A549 (cell line): Measurements from ENCODE around the gene KRTAP19-5. TPM values are rescaled to one million over a fixed set of nuclear protein-coding genes. Genes with fewer than 3 reads are reported as not detected.

Experiments used
- ATAC-seq, 2 experiments: fragments of 200-7000 bp in 1 of 2; fragments of >200 bp in 1 of 2; cut with Nextera tagmentation in 1 of 2; cut with Tn5 transposase in 1 of 2; 3 replicates each; pipeline versions ENCODE4 v1.8.0 to v1.9.1; 2018 to 2020; ENCODE audit warnings: mild to moderate bottlenecking in 1 of 2, moderate library complexity in 1 of 2
- CTCF ChIA-PET: fragments of 300-600 bp; sonication (Branson Sonifier 250); formaldehyde crosslinking; extraction: SDS; loops from one replicate; lab custom pipeline; 2021; ENCODE audit warnings: antibody characterized with exemption, inconsistent platforms; lab: Yijun Ruan, JAX
- POLR2A ChIA-PET: fragments of 350-600 bp; formaldehyde crosslinking; extraction: SDS; loops from one replicate; lab custom pipeline; 2021; ENCODE audit warnings: antibody characterized with exemption, inconsistent platforms; lab: Yijun Ruan, JAX
- DNase-seq, 2 experiments: peaks; one replicate each; pipeline versions ENCODE4 v3.0.0 to v3.0.0-alpha.2; 2011 to 2016; ENCODE audit warnings: low read depth in 1 of 2, low spot score in 1 of 2
- FAIRE-seq: peaks from 2 replicates; lab custom pipeline; 2011; peaks lifted over from hg19 to GRCh38; lab: Jason Lieb, UNC
- H3K27ac ChIP-seq, 2 experiments: fragments of >200 bp; sonication (Bioruptor Twin); formaldehyde crosslinking; 3 replicates each; pipeline ENCODE4 v1.5.1; 2016 to 2017
- H3K4me1 ChIP-seq: fragments of >200 bp; sonication (Bioruptor Twin); formaldehyde crosslinking; 3 replicates; pipeline ENCODE4 v1.6.1; 2016
- H3K4me2 ChIP-seq: fragments of >200 bp; sonication (Bioruptor Twin); formaldehyde crosslinking; 3 replicates; pipeline ENCODE4 v1.6.1; 2016
- H3K4me3 ChIP-seq: fragments of >200 bp; sonication (Bioruptor Twin); formaldehyde crosslinking; 3 replicates; pipeline ENCODE4 v1.5.1; 2016
- H3K9me3 ChIP-seq: fragments of >200 bp; sonication (Bioruptor Twin); formaldehyde crosslinking; 3 replicates; pipeline ENCODE4 v1.6.1; 2016
- CBX8 ChIP-seq: fragments of 200-600 bp; sonication (generic); IDR thresholded peaks from 2 replicates; pipeline ENCODE4 v1.6.1; 2016
- CEBPB ChIP-seq, 2 experiments: fragments of >200 bp in 1 of 2; sonication (Bioruptor Twin) in 1 of 2; formaldehyde crosslinking in 1 of 2; IDR thresholded peaks; 2 replicates each; pipeline ENCODE4 v1.6.1; 2012 to 2016
- CHD2 ChIP-seq: fragments of 150-350 bp; IDR thresholded peaks from 2 replicates; pipeline ENCODE4 v1.6.1; 2014; ENCODE audit warnings: low read length; ENCODE audit not compliant: partially characterized antibody
- EHF ChIP-seq: fragments of 250-450 bp; sonication (Bioruptor Pico); IDR thresholded peaks from 2 replicates; pipeline ENCODE4 v1.5.0; 2020; ENCODE audit warnings: mild to moderate bottlenecking
- EHMT2 ChIP-seq: fragments of 200-600 bp; sonication (generic); IDR thresholded peaks from 2 replicates; pipeline ENCODE4 v1.6.1; 2016; ENCODE audit warnings: antibody characterized with exemption, low read depth, mild to moderate bottlenecking, moderate library complexity
- HDAC2 ChIP-seq: fragments of 200-600 bp; sonication (generic); IDR thresholded peaks from 2 replicates; pipeline ENCODE4 v1.6.1; 2016
- HMGXB4 ChIP-seq: fragments of 250-450 bp; sonication (Bioruptor Pico); IDR thresholded peaks from 2 replicates; pipeline ENCODE4 v1.5.0; 2021; ENCODE audit warnings: mild to moderate bottlenecking, moderate library complexity, borderline replicate concordance
- HOXB13 ChIP-seq: fragments of 250-450 bp; sonication (Bioruptor Pico); IDR thresholded peaks from 2 replicates; pipeline ENCODE4 v1.5.0; 2020; ENCODE audit warnings: low read depth, mild to moderate bottlenecking, moderate library complexity
- KDM1A ChIP-seq: fragments of 200-600 bp; sonication (generic); IDR thresholded peaks from 2 replicates; pipeline ENCODE4 v1.6.1; 2016; ENCODE audit warnings: low read depth, mild to moderate bottlenecking
- NFE2L2 ChIP-seq: fragments of 150-350 bp; conservative IDR thresholded peaks from 2 replicates; pipeline ENCODE4 v1.6.1; 2014; ENCODE audit warnings: low read length
- PHF8 ChIP-seq: fragments of 200-600 bp; sonication (generic); IDR thresholded peaks from 2 replicates; pipeline ENCODE4 v1.6.1; 2016; ENCODE audit warnings: low read depth, mild to moderate bottlenecking, antibody characterized with exemption, moderate library complexity, borderline replicate concordance
- POLR2AphosphoS2 ChIP-seq: conservative IDR thresholded peaks from 2 replicates; pipeline ENCODE4 v1.6.1; 2012; ENCODE audit warnings: low read length, improper control_type of control experiment, inconsistent platforms
- RAD21 ChIP-seq, 2 experiments: fragments of >200 bp in 1 of 2; sonication (Bioruptor Twin) in 1 of 2; formaldehyde crosslinking in 1 of 2; IDR thresholded peaks in 1 of 2; conservative IDR thresholded peaks in 1 of 2; 2 replicates in 1 of 2; 3 replicates in 1 of 2; pipeline ENCODE4 v1.6.1; 2012 to 2018; ENCODE audit warnings: inconsistent platforms in 1 of 2
- REST ChIP-seq: fragments of 200-600 bp; sonication (generic); IDR thresholded peaks from 2 replicates; pipeline ENCODE4 v1.6.1; 2016; ENCODE audit warnings: antibody characterized with exemption, mild to moderate bottlenecking, moderate library complexity
- RFX5 ChIP-seq: fragments of 450-650 bp; IDR thresholded peaks from 2 replicates; pipeline ENCODE4 v1.7.1; 2014; ENCODE audit warnings: antibody characterized with exemption, mild to moderate bottlenecking, moderate library complexity
- ZNF302 ChIP-seq: fragments of 250-450 bp; sonication (Bioruptor Pico); IDR thresholded peaks from 2 replicates; pipeline ENCODE4 v1.9.0; 2021; ENCODE audit warnings: inconsistent platforms, mild to moderate bottlenecking, moderate library complexity
- ZSCAN20 ChIP-seq: fragments of 250-450 bp; sonication (Bioruptor Pico); IDR thresholded peaks from 2 replicates; pipeline ENCODE4 v1.8.0; 2022; ENCODE audit warnings: mild to moderate bottlenecking, moderate library complexity
- WGBS: methylation state at CpG from one replicate; pipeline ENCODE4 v1.1.6; 2017; ENCODE audit errors: missing lambda C conversion rate; 5-methylcytosine and 5-hydroxymethylcytosine counted together
- polyA plus RNA-seq, 4 experiments: library from polyadenylated mRNA; depleted of rRNA in 3 of 4; stranded (reverse); fragments of >200 nt; fragmentation: RNase III in 1 of 4; extraction: RNeasy Plus Mini Kit Qiagen cat#74134 plus additional on column Dnase treatment in 1 of 4; gene quantifications; 2 replicates in 3 of 4; 3 replicates in 1 of 4; pipeline ENCODE4 v1.2.3, GENCODE V29; 2011 to 2017
- TF ChIP-seq, protein P1 (sequence below): IDR thresholded peaks from 2 replicates; pipeline ENCODE4 v1.6.1; 2012; ENCODE audit warnings: low read depth, borderline replicate concordance

The KRTAP19-5 gene
- polyA plus RNA-seq, 2 of the 4 experiments (the other 2 are of a cell fraction), result not detected

DNA sequence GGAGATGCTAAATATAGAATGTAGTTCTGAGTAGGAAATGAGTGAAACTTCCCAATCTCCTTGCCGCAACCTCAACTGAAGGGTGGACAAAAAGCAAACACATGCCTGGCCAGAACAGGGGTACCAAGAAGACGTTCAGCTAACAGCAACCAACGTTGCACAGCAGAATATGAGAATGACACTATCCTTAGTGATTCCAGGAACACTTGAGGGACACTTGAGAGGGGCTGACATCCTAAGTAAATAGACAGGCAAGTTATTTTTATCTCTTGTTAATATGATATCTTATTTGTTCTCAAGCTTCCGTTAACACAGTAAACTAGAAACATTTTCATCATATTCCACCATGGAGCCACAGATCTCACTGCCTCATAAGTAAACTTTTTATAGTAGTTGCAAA is 22.7 kb downstream of the KRTAP19-5 start:
- 0% methylated on average over 4 of the region's 4 CpGs for WGBS
- Histone ChIP-seq H3K4me1 (no peaks in the 10 kb centered on the region), H3K4me2 (no peak overlapping the region), H3K4me3 (no peak overlapping the region)
- FAIRE-seq, result no peak
- TF ChIP-seq ZSCAN20 (no peak), HDAC2 (no peak), HMGXB4 (CRISPR knock-in tag) (no peak), EHMT2 (no peak), RFX5 (no peak), REST (no peak), RAD21 (conservative IDR thresholded peaks at IDR 0.05 in 1 of 2, IDR thresholded peaks at IDR 0.05 in 1 of 2) (no peak), EHF (CRISPR knock-in tag) (no peak), KDM1A (no peak)
- TF ChIP-seq, all 56 proteins: peak for 0
- no peak for DNase-seq
- ChIA-PET CTCF (interaction anchor here (0.8 kb wide), 1 partner anchor 15 kb away, joined by 3 read pairs; no protein-coding TSS in a partner anchor), POLR2A (no interaction called here)
- no peaks in the 10 kb centered on the region for H3K9me3 ChIP-seq
- no peak overlapping the region for H3K27ac ChIP-seq
- no peak for ATAC-seq

DNA sequence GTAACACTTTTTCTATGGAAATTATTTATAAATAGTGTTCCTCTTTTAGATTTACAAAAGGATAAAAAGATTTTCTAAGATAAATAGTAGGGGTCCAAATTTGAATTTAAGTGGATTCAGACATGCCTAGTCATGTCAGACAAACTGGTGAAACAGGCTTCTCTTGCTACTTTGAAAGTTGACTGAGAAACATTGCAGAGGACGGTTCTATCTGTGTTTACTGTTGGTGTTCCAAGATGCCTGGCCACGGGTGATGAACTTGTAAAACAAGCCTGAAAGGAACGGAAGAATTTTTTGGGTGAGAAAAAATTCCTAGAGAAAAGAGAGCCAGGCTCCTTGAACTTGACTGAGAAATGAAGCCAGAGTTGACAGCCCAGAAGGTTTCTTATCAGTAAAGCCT is 23.9 kb downstream of the KRTAP19-5 start:
- Histone ChIP-seq H3K4me1 (no peaks in the 10 kb centered on the region), H3K9me3 (no peaks in the 10 kb centered on the region), H3K4me3 (no peak overlapping the region), H3K27ac (no peak overlapping the region)
- DNase-seq (no peak), FAIRE-seq (no peak)
- POLR2A ChIA-PET, result no interaction called here
- no peak for TF ChIP-seq ZNF302 (CRISPR knock-in tag)
- TF ChIP-seq HOXB13, result no peak
- TF ChIP-seq, protein P1, sequence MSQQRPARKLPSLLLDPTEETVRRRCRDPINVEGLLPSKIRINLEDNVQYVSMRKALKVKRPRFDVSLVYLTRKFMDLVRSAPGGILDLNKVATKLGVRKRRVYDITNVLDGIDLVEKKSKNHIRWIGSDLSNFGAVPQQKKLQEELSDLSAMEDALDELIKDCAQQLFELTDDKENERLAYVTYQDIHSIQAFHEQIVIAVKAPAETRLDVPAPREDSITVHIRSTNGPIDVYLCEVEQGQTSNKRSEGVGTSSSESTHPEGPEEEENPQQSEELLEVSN, result no peak
- TF ChIP-seq CBX8, result no peak
- no peak for TF ChIP-seq NFE2L2
- TF ChIP-seq CHD2, result no peak
- TF ChIP-seq, all 56 proteins: peak for 0
- WGBS, result 0% methylated on average over 3 of the region's 3 CpGs
- no peak overlapping the region for H3K4me2 ChIP-seq
- no peak for ATAC-seq
- CTCF ChIA-PET, result no interaction called here

GRCh38 chr21:30468900-30469714 is 32.8 kb downstream of the KRTAP19-5 start:
- no peak overlapping the region for H3K27ac ChIP-seq
- FAIRE-seq (no peak), ATAC-seq (no peak), DNase-seq (no peak)
- ChIA-PET CTCF (no interaction called here), POLR2A (no interaction called here)
- no peak overlapping the region for H3K4me2 ChIP-seq
- no peaks in the 10 kb centered on the region for H3K9me3 ChIP-seq
- no peak overlapping the region for H3K4me3 ChIP-seq
- 0% methylated on average over 6 of the region's 6 CpGs for WGBS
- H3K4me1 ChIP-seq, result no peaks in the 10 kb centered on the region
- TF ChIP-seq PHF8 (no peak), POLR2AphosphoS2 (no peak), CEBPB (IDR thresholded peaks at IDR 0.05) (no peak)
